ENCODE results near the gene SRBD1. TPM values are rescaled to one million over a fixed set of nuclear protein-coding genes. Genes with fewer than 3 reads are reported as not detected.

SRBD1 gene
- total RNA-seq, 1 donor from 2014 or later, result 13.8 TPM

GRCh38 chr2:45390861-45391260 is 220.2 kb downstream of the SRBD1 start:
- H3K36me3 Mint-ChIP-seq (ENCODE audit: unreplicated experiment), result peaks cover 21% of the 10 kb centered on the region
- H3K27me3 Mint-ChIP-seq (ENCODE audit: unreplicated experiment), result no peaks in the 10 kb centered on the region
- DNase-seq (ENCODE audit: extremely low spot score, unreplicated experiment), result no peak
- no peak for TF ChIP-seq CTCF (IDR thresholded peaks at IDR 0.05)
- H3K9me3 Mint-ChIP-seq (ENCODE audit: unreplicated experiment), result no peaks in the 10 kb centered on the region
- H3K4me1 Mint-ChIP-seq (ENCODE audit: unreplicated experiment), result peaks cover 48% of the 10 kb centered on the region
- H3K4me3 Mint-ChIP-seq (ENCODE audit: unreplicated experiment), result no peak overlapping the region
- peak overlapping the region; percentile 81 for H3K27ac Mint-ChIP-seq (ENCODE audit: unreplicated experiment)

DNA sequence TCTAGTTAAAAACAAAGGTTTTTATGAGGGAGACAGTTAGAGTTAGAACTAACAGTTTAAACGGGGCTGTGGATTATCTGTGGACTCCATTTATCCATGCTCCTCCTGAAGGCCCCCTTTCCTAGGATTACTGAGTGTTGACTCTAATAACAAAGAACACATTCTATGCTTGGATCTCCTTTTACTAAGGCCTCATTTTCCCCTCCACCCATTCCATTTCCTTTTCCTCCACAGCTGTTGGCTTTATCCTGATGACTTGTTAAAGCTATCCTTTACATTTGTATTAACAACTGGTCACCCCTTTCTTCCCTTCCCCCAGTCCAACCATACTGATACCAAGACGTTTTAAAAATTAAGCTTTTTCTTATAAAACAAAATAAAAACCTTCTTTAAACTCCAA is 220.6 kb downstream of the SRBD1 start:
- Mint-ChIP-seq H3K36me3 (ENCODE audit: unreplicated experiment) (peaks cover 21% of the 10 kb centered on the region), H3K4me1 (ENCODE audit: unreplicated experiment) (peaks cover 47% of the 10 kb centered on the region), H3K4me3 (ENCODE audit: unreplicated experiment) (no peak overlapping the region), H3K27me3 (ENCODE audit: unreplicated experiment) (no peaks in the 10 kb centered on the region), H3K27ac (ENCODE audit: unreplicated experiment) (peak overlapping the region; percentile 81), H3K9me3 (ENCODE audit: unreplicated experiment) (no peaks in the 10 kb centered on the region)
- no peak for DNase-seq (ENCODE audit: extremely low spot score, unreplicated experiment)
- no peak for TF ChIP-seq CTCF (IDR thresholded peaks at IDR 0.05)

GRCh38 chr2:45388541-45389100 is 222.4 kb downstream of the SRBD1 start:
- H3K4me3 Mint-ChIP-seq (ENCODE audit: unreplicated experiment), result no peak overlapping the region
- DNase-seq (ENCODE audit: extremely low spot score, unreplicated experiment), result no peak
- TF ChIP-seq CTCF (IDR thresholded peaks at IDR 0.05), result no peak
- no peaks in the 10 kb centered on the region for H3K27me3 Mint-ChIP-seq (ENCODE audit: unreplicated experiment)
- H3K9me3 Mint-ChIP-seq (ENCODE audit: unreplicated experiment), result no peaks in the 10 kb centered on the region
- H3K36me3 Mint-ChIP-seq (ENCODE audit: unreplicated experiment), result peaks cover 17% of the 10 kb centered on the region
- no peak overlapping the region for H3K27ac Mint-ChIP-seq (ENCODE audit: unreplicated experiment)
- peaks cover 36% of the 10 kb centered on the region for H3K4me1 Mint-ChIP-seq (ENCODE audit: unreplicated experiment)

GRCh38 chr2:45382744-45383143 is 228.3 kb downstream of the SRBD1 start:
- Mint-ChIP-seq H3K36me3 (ENCODE audit: unreplicated experiment) (peaks cover 4% of the 10 kb centered on the region), H3K4me1 (ENCODE audit: unreplicated experiment) (peaks cover 24% of the 10 kb centered on the region), H3K27ac (ENCODE audit: unreplicated experiment) (peak overlapping the region; percentile 20), H3K9me3 (ENCODE audit: unreplicated experiment) (no peaks in the 10 kb centered on the region), H3K27me3 (ENCODE audit: unreplicated experiment) (no peaks in the 10 kb centered on the region), H3K4me3 (ENCODE audit: unreplicated experiment) (no peak overlapping the region)
- DNase-seq (ENCODE audit: extremely low spot score, unreplicated experiment), result no peak
- no peak for TF ChIP-seq CTCF (IDR thresholded peaks at IDR 0.05)

GRCh38 chr2:45380131-45380836 is 230.8 kb downstream of the SRBD1 start:
- TF ChIP-seq CTCF (IDR thresholded peaks at IDR 0.05), result no peak
- no peak for DNase-seq (ENCODE audit: extremely low spot score, unreplicated experiment)
- Mint-ChIP-seq H3K4me3 (ENCODE audit: unreplicated experiment) (no peak overlapping the region), H3K9me3 (ENCODE audit: unreplicated experiment) (peaks cover 6% of the 10 kb centered on the region), H3K27ac (ENCODE audit: unreplicated experiment) (no peak overlapping the region), H3K4me1 (ENCODE audit: unreplicated experiment) (peaks cover 24% of the 10 kb centered on the region), H3K36me3 (ENCODE audit: unreplicated experiment) (peaks cover 4% of the 10 kb centered on the region), H3K27me3 (ENCODE audit: unreplicated experiment) (no peaks in the 10 kb centered on the region)

Data from osteocyte (in vitro differentiated cells).